Measurements from ENCODE around the gene PRTN3.

GRCh38 chr19:888581-889385 lies 48.0 kb downstream of the PRTN3 start:
- TF ChIP-seq CTCF (conservative IDR thresholded peaks at IDR 0.05 in 1 of 2, IDR thresholded peaks at IDR 0.05 in 1 of 2; ENCODE audit: extremely low read depth in 1 of 2, insufficient read depth in 1 of 2, low read depth in 1 of 2, low read length in 2 of 2) = no peak
- no peak for TF ChIP-seq EZH2 (IDR thresholded peaks at IDR 0.05; ENCODE audit: borderline replicate concordance, low read length)

Measured in mammary epithelial cell (primary cell).